Stimulated activated naive CD8-positive, alpha-beta T cell treated with anti-CD3 and anti-CD28 coated beads, Interleukin-15, Interleukin-2, amounts not matched to agents 100 ng/mL and 50 ng/mL, for 24 hours (primary cell): ENCODE data around the gene ANKRD36.
"Not testable (repeated sequence)": the region's sequence is repeated elsewhere in the genome, so short reads cannot be mapped to it uniquely, and the experiment has no call there.

ENCODE experiments used
- H3K27ac Mint-ChIP-seq: one replicate; pipeline ENCODE4 v1.8.0; 2021; ENCODE audit warnings: mild to moderate bottlenecking, mixed read lengths
- H3K27me3 Mint-ChIP-seq: one replicate; pipeline ENCODE4 v1.8.0; 2021; ENCODE audit warnings: mixed read lengths
- H3K36me3 Mint-ChIP-seq: one replicate; pipeline ENCODE4 v1.8.0; 2021; ENCODE audit warnings: low read depth, mixed read lengths
- H3K4me1 Mint-ChIP-seq: one replicate; pipeline ENCODE4 v1.8.0; 2021; ENCODE audit warnings: low read depth, mixed read lengths
- H3K4me3 Mint-ChIP-seq: one replicate; pipeline ENCODE4 v1.8.0; 2021; ENCODE audit warnings: mild to moderate bottlenecking, mixed read lengths
- H3K9me3 Mint-ChIP-seq: one replicate; pipeline ENCODE4 v1.8.0; 2021; ENCODE audit warnings: mixed read lengths

Gene ANKRD36

GRCh38 chr2:97200887-97201286, 87.9 kb downstream of the ANKRD36 start:
- not testable (repeated sequence) for H3K4me3 Mint-ChIP-seq, H3K9me3 Mint-ChIP-seq, H3K27me3 Mint-ChIP-seq, H3K27ac Mint-ChIP-seq, H3K4me1 Mint-ChIP-seq
- peaks cover 25% of the 10 kb centered on the region for H3K36me3 Mint-ChIP-seq

GRCh38 chr2:97202643-97203250, 89.8 kb downstream of the ANKRD36 start:
- peaks cover 25% of the 10 kb centered on the region for H3K36me3 Mint-ChIP-seq
- not testable (repeated sequence) for H3K27me3 Mint-ChIP-seq, H3K9me3 Mint-ChIP-seq, H3K27ac Mint-ChIP-seq, H3K4me1 Mint-ChIP-seq, H3K4me3 Mint-ChIP-seq

- peaks cover 50% of the 10 kb centered on the region for H3K36me3 Mint-ChIP-seq
- H3K27me3 Mint-ChIP-seq = no peaks in the 10 kb centered on the region
- H3K4me3 Mint-ChIP-seq = no peak overlapping the region
Measured at GRCh38 chr2:97210325-97210724, 97.4 kb downstream of the ANKRD36 start.

GRCh38 chr2:97215025-97215424, 102.1 kb downstream of the ANKRD36 start:
- H3K36me3 Mint-ChIP-seq = peaks cover 30% of the 10 kb centered on the region
- not testable (repeated sequence) for H3K9me3 Mint-ChIP-seq, H3K4me3 Mint-ChIP-seq, H3K4me1 Mint-ChIP-seq, H3K27me3 Mint-ChIP-seq, H3K27ac Mint-ChIP-seq

More at GRCh38 chr2:97210325-97210724, 97.4 kb downstream of the ANKRD36 start:
- Mint-ChIP-seq H3K27ac (no peak overlapping the region), H3K4me1 (no peaks in the 10 kb centered on the region), H3K9me3 (no peaks in the 10 kb centered on the region)

GRCh38 chr2:97230848-97231585, 118.1 kb downstream of the ANKRD36 start:
- not testable (repeated sequence) for H3K4me3 Mint-ChIP-seq, H3K4me1 Mint-ChIP-seq, H3K9me3 Mint-ChIP-seq, H3K27ac Mint-ChIP-seq, H3K27me3 Mint-ChIP-seq
- peaks cover 34% of the 10 kb centered on the region for H3K36me3 Mint-ChIP-seq

GRCh38 chr2:97232981-97233380, 120.0 kb downstream of the ANKRD36 start:
- not testable (repeated sequence) for H3K27ac Mint-ChIP-seq, H3K27me3 Mint-ChIP-seq, H3K4me3 Mint-ChIP-seq, H3K4me1 Mint-ChIP-seq, H3K9me3 Mint-ChIP-seq
- peaks cover 18% of the 10 kb centered on the region for H3K36me3 Mint-ChIP-seq

GRCh38 chr2:97233660-97234295, 120.8 kb downstream of the ANKRD36 start:
- H3K27ac Mint-ChIP-seq, H3K9me3 Mint-ChIP-seq, H3K27me3 Mint-ChIP-seq, H3K4me1 Mint-ChIP-seq, H3K4me3 Mint-ChIP-seq: not testable (repeated sequence)
- peaks cover 18% of the 10 kb centered on the region for H3K36me3 Mint-ChIP-seq

GRCh38 chr2:97261192-97261591, 148.2 kb downstream of the ANKRD36 start:
- not testable (repeated sequence) for H3K9me3 Mint-ChIP-seq, H3K27me3 Mint-ChIP-seq, H3K36me3 Mint-ChIP-seq, H3K4me1 Mint-ChIP-seq, H3K4me3 Mint-ChIP-seq, H3K27ac Mint-ChIP-seq

GRCh38 chr2:97266449-97266848, 153.5 kb downstream of the ANKRD36 start:
- H3K4me3 Mint-ChIP-seq, H3K4me1 Mint-ChIP-seq, H3K9me3 Mint-ChIP-seq, H3K27ac Mint-ChIP-seq, H3K27me3 Mint-ChIP-seq: not testable (repeated sequence)
- H3K36me3 Mint-ChIP-seq = peaks cover 13% of the 10 kb centered on the region

GRCh38 chr2:97267411-97268074, 154.6 kb downstream of the ANKRD36 start:
- no peaks in the 10 kb centered on the region for H3K9me3 Mint-ChIP-seq
- no peak overlapping the region for H3K4me3 Mint-ChIP-seq
- no peaks in the 10 kb centered on the region for H3K27me3 Mint-ChIP-seq
- H3K36me3 Mint-ChIP-seq = peaks cover 11% of the 10 kb centered on the region
- no peaks in the 10 kb centered on the region for H3K4me1 Mint-ChIP-seq
- H3K27ac Mint-ChIP-seq = no peak overlapping the region

- H3K27me3 Mint-ChIP-seq, H3K9me3 Mint-ChIP-seq, H3K27ac Mint-ChIP-seq, H3K36me3 Mint-ChIP-seq, H3K4me3 Mint-ChIP-seq, H3K4me1 Mint-ChIP-seq: not testable (repeated sequence)
Measured at GRCh38 chr2:97268075-97268591, 155.2 kb downstream of the ANKRD36 start.

- not testable (repeated sequence) for H3K27me3 Mint-ChIP-seq, H3K4me1 Mint-ChIP-seq, H3K9me3 Mint-ChIP-seq, H3K36me3 Mint-ChIP-seq, H3K4me3 Mint-ChIP-seq, H3K27ac Mint-ChIP-seq
Measured at GRCh38 chr2:97276232-97276798, 163.4 kb downstream of the ANKRD36 start.

GRCh38 chr2:97285187-97285586, 172.2 kb downstream of the ANKRD36 start:
- H3K9me3 Mint-ChIP-seq, H3K27ac Mint-ChIP-seq, H3K27me3 Mint-ChIP-seq, H3K4me1 Mint-ChIP-seq, H3K36me3 Mint-ChIP-seq, H3K4me3 Mint-ChIP-seq: not testable (repeated sequence)

- not testable (repeated sequence) for H3K4me3 Mint-ChIP-seq, H3K27ac Mint-ChIP-seq, H3K4me1 Mint-ChIP-seq, H3K27me3 Mint-ChIP-seq, H3K36me3 Mint-ChIP-seq, H3K9me3 Mint-ChIP-seq
Measured at GRCh38 chr2:97293687-97294086, 180.7 kb downstream of the ANKRD36 start.
